OCI-LY1 (cell line): ENCODE data around the gene ADCY2.

ENCODE experiments used
- H2AFZ ChIP-seq: fragments of 200-600 bp; sonication (generic), shearing (Covaris generic); 2 replicates; pipeline ENCODE4 v1.6.0; 2014; ENCODE audit warnings: antibody characterized with exemption, mild to moderate bottlenecking, low read length
- H3F3A ChIP-seq: fragments of 200-600 bp; sonication (generic), shearing (Covaris generic); 2 replicates; pipeline ENCODE4 v1.6.0; 2014; ENCODE audit warnings: mild to moderate bottlenecking, antibody characterized with exemption, low read length, moderate library complexity; ENCODE audit not compliant: insufficient read depth
- H3K27ac ChIP-seq: fragments of 200-600 bp; sonication (generic); 2 replicates; pipeline ENCODE4 v1.5.1; 2014; ENCODE audit warnings: low read length, mixed run types, mild to moderate bottlenecking, low read depth; ENCODE audit not compliant: poor library complexity, severe bottlenecking
- H3K27me3 ChIP-seq: fragments of 200-600 bp; sonication (generic); 2 replicates; pipeline ENCODE4 v1.6.0; 2014; ENCODE audit warnings: antibody characterized with exemption, mild to moderate bottlenecking, low read length, moderate library complexity; ENCODE audit not compliant: insufficient read depth
- H3K36me3 ChIP-seq: fragments of 200-600 bp; sonication (generic); 2 replicates; pipeline ENCODE4 v1.6.1; 2014; ENCODE audit warnings: mild to moderate bottlenecking, antibody characterized with exemption, low read length, moderate library complexity, mixed read lengths; ENCODE audit not compliant: insufficient read depth
- H3K4me1 ChIP-seq: fragments of 200-600 bp; sonication (generic); 2 replicates; pipeline ENCODE4 v1.5.1; 2014; ENCODE audit warnings: mild to moderate bottlenecking, low read length, moderate library complexity; ENCODE audit not compliant: insufficient read depth, severe bottlenecking
- H3K4me2 ChIP-seq: fragments of 200-600 bp; sonication (generic), shearing (Covaris generic); 2 replicates; pipeline ENCODE4 v1.6.1; 2014; ENCODE audit warnings: low read length
- H3K4me3 ChIP-seq: fragments of 200-600 bp; sonication (generic); 2 replicates; pipeline ENCODE4 v1.5.1; 2014; ENCODE audit warnings: low read length, low read depth, mild to moderate bottlenecking, mixed read lengths; ENCODE audit not compliant: poor library complexity, severe bottlenecking
- H3K79me2 ChIP-seq: fragments of 200-600 bp; shearing (Covaris generic); 2 replicates; pipeline ENCODE4 v1.6.1; 2016; ENCODE audit warnings: mixed run types, low read length, mixed read lengths; ENCODE audit not compliant: insufficient read depth
- H3K9ac ChIP-seq: fragments of 200-600 bp; sonication (generic), shearing (Covaris generic); 2 replicates; pipeline ENCODE4 v1.6.1; 2014; ENCODE audit warnings: mild to moderate bottlenecking, low read length, mixed read lengths
- H3K9me2 ChIP-seq: fragments of 200-600 bp; sonication (generic), shearing (Covaris generic); 2 replicates; pipeline ENCODE4 v1.6.1; 2014; ENCODE audit warnings: low read depth, mild to moderate bottlenecking, low read length, mixed read lengths
- H3K9me3 ChIP-seq: fragments of 200-600 bp; shearing (Covaris generic); 2 replicates; pipeline ENCODE4 v1.6.1; 2014; ENCODE audit warnings: low read length, mixed read lengths
- H4K20me1 ChIP-seq: fragments of 200-600 bp; sonication (generic), shearing (Covaris generic); 2 replicates; pipeline ENCODE4 v1.6.0; 2016; ENCODE audit warnings: mild to moderate bottlenecking, low read length; ENCODE audit not compliant: insufficient read depth
- CTCF ChIP-seq: fragments of 200-600 bp; sonication (generic), shearing (Covaris generic); IDR thresholded peaks from 2 replicates; pipeline ENCODE4 v1.5.1; 2017; ENCODE audit warnings: mild to moderate bottlenecking, antibody characterized with exemption, low read length, moderate library complexity, mixed read lengths
- EZH2 ChIP-seq: fragments of 200-600 bp; sonication (generic), shearing (Covaris generic); IDR thresholded peaks from 2 replicates; pipeline ENCODE4 v1.8.0; 2017; ENCODE audit warnings: borderline replicate concordance, mixed run types, mild to moderate bottlenecking, antibody characterized with exemption, low read length, moderate library complexity, mixed read lengths

The ADCY2 gene

GRCh38 chr5:7405277-7405676 is 9.3 kb downstream of the ADCY2 start:
- H3K79me2 ChIP-seq = no peaks in the 10 kb centered on the region
- no peak for TF ChIP-seq EZH2
- TF ChIP-seq CTCF = no peak
- no peaks in the 10 kb centered on the region for H3K9me3 ChIP-seq
- no peak overlapping the region for H3K9ac ChIP-seq
- no peaks in the 10 kb centered on the region for H3F3A ChIP-seq
- no peak overlapping the region for H3K27ac ChIP-seq
- no peaks in the 10 kb centered on the region for H3K36me3 ChIP-seq
- no peaks in the 10 kb centered on the region for H3K9me2 ChIP-seq
- H4K20me1 ChIP-seq = no peaks in the 10 kb centered on the region
- H3K4me1 ChIP-seq = no peaks in the 10 kb centered on the region
- H2AFZ ChIP-seq = no peak overlapping the region
- no peak overlapping the region for H3K4me2 ChIP-seq
- H3K27me3 ChIP-seq = no peaks in the 10 kb centered on the region
- H3K4me3 ChIP-seq = no peak overlapping the region

GRCh38 chr5:7410936-7411511 is 15.1 kb downstream of the ADCY2 start:
- no peak overlapping the region for H3K27ac ChIP-seq

GRCh38 chr5:7412409-7412808 is 16.5 kb downstream of the ADCY2 start:
- Histone ChIP-seq H3K9me3 (no peaks in the 10 kb centered on the region), H4K20me1 (no peaks in the 10 kb centered on the region), H2AFZ (no peak overlapping the region), H3K27me3 (no peaks in the 10 kb centered on the region), H3K4me1 (no peaks in the 10 kb centered on the region), H3K4me3 (no peak overlapping the region), H3K27ac (no peak overlapping the region), H3K9ac (no peak overlapping the region), H3F3A (no peaks in the 10 kb centered on the region), H3K4me2 (no peak overlapping the region), H3K9me2 (no peaks in the 10 kb centered on the region), H3K36me3 (no peaks in the 10 kb centered on the region), H3K79me2 (no peaks in the 10 kb centered on the region)
- TF ChIP-seq EZH2 (no peak), CTCF (no peak)

More at GRCh38 chr5:7410936-7411511, 15.1 kb downstream of the ADCY2 start:
- no peaks in the 10 kb centered on the region for H3K36me3 ChIP-seq
- H3K9me3 ChIP-seq = no peaks in the 10 kb centered on the region
- no peak for TF ChIP-seq EZH2
- no peak for TF ChIP-seq CTCF
- H3K4me2 ChIP-seq = no peak overlapping the region
- H3K4me1 ChIP-seq = no peaks in the 10 kb centered on the region
- H2AFZ ChIP-seq = no peak overlapping the region
- H4K20me1 ChIP-seq = no peaks in the 10 kb centered on the region
- H3F3A ChIP-seq = no peaks in the 10 kb centered on the region
- no peak overlapping the region for H3K9ac ChIP-seq
- no peak overlapping the region for H3K4me3 ChIP-seq
- H3K79me2 ChIP-seq = no peaks in the 10 kb centered on the region
- no peaks in the 10 kb centered on the region for H3K9me2 ChIP-seq
- H3K27me3 ChIP-seq = no peaks in the 10 kb centered on the region
